Hepatocyte (in vitro differentiated cells): ENCODE measurements around the gene CST7. TPM values are rescaled to one million over a fixed set of nuclear protein-coding genes. Genes with fewer than 3 reads are reported as not detected.

Source experiments
- DNase-seq: peaks from one replicate; pipeline ENCODE4 v3.0.0-alpha.2; 2016; ENCODE audit warnings: low spot score
- H2AFZ ChIP-seq: fragments of 200-600 bp; sonication (generic); 2 replicates; pipeline ENCODE4 v1.6.0; 2016; ENCODE audit warnings: antibody characterized with exemption, mild to moderate bottlenecking
- H3K27ac ChIP-seq: fragments of 200-600 bp; sonication (generic); 2 replicates; pipeline ENCODE4 v1.5.1; 2016; ENCODE audit warnings: mild to moderate bottlenecking
- H3K27me3 ChIP-seq: fragments of 200-600 bp; sonication (generic); 2 replicates; pipeline ENCODE4 v1.6.1; 2016
- H3K36me3 ChIP-seq: fragments of 200-600 bp; sonication (generic); replicated peaks from 2 replicates; pipeline ENCODE4 v1.5.1; 2016; ENCODE audit warnings: low read depth; ENCODE audit not compliant: insufficient read depth
- H3K4me1 ChIP-seq: fragments of 200-600 bp; sonication (generic); 2 replicates; pipeline ENCODE4 v1.5.1; 2016; ENCODE audit warnings: mild to moderate bottlenecking, moderate library complexity; ENCODE audit not compliant: insufficient read depth
- H3K4me2 ChIP-seq: fragments of 200-600 bp; sonication (generic); 2 replicates; pipeline ENCODE4 v1.6.0; 2016
- H3K4me3 ChIP-seq: fragments of 200-600 bp; sonication (generic); 2 replicates; pipeline ENCODE4 v1.5.1; 2016; ENCODE audit warnings: mild to moderate bottlenecking
- H3K79me2 ChIP-seq: fragments of 200-600 bp; sonication (generic); 2 replicates; pipeline ENCODE4 v1.6.0; 2017; ENCODE audit warnings: mild to moderate bottlenecking
- H3K9me2 ChIP-seq: fragments of 200-600 bp; sonication (generic); replicated peaks from 2 replicates; pipeline ENCODE4 v1.6.0; 2017; ENCODE audit warnings: mild to moderate bottlenecking; ENCODE audit not compliant: insufficient read depth
- H3K9me3 ChIP-seq: fragments of 200-600 bp; sonication (generic); 2 replicates; pipeline ENCODE4 v1.5.1; 2016; ENCODE audit warnings: low read depth, mild to moderate bottlenecking
- H4K20me1 ChIP-seq: fragments of 200-600 bp; sonication (generic); 2 replicates; pipeline ENCODE4 v1.6.0; 2016; ENCODE audit warnings: mild to moderate bottlenecking; ENCODE audit not compliant: insufficient read depth, poor library complexity, severe bottlenecking
- EZH2 ChIP-seq: fragments of 200-600 bp; sonication (generic); IDR thresholded peaks from 2 replicates; pipeline ENCODE4 v1.6.1; 2016; ENCODE audit warnings: antibody characterized with exemption, mild to moderate bottlenecking, borderline replicate concordance
- EZH2phosphoT487 ChIP-seq: fragments of 200-600 bp; sonication (generic); IDR thresholded peaks from one replicate; pipeline ENCODE4 v1.6.1; 2018; ENCODE audit warnings: antibody characterized with exemption, mild to moderate bottlenecking, low read depth, moderate library complexity; ENCODE audit not compliant: unreplicated experiment, severe bottlenecking
- WGBS: methylation state at CpG from one replicate; pipeline ENCODE4 v1.1.6; 2016; ENCODE audit warnings: low lambda C conversion rate; ENCODE audit errors: missing lambda C conversion rate; 5-methylcytosine and 5-hydroxymethylcytosine counted together
- polyA plus RNA-seq: library from polyadenylated mRNA; unstranded; fragments of >200 nt; fragmentation: Nextera tagmentation; extraction: Ambion mirVana; gene quantifications from 2 replicates; pipeline ENCODE4 v1.2.1, GENCODE V29; 2016
- total RNA-seq: library from RNA; depleted of rRNA; stranded (reverse); fragments of >200 nt; gene quantifications from 2 replicates; pipeline ENCODE4 v1.2.3, GENCODE V29; 2014
- TF ChIP-seq, protein P1 (sequence below): fragments of 200-600 bp; sonication (generic); IDR thresholded peaks from 2 replicates; pipeline ENCODE4 v1.5.1; 2016; ENCODE audit warnings: antibody characterized with exemption, mild to moderate bottlenecking; ENCODE audit not compliant: poor library complexity

The CST7 gene
- total and polyA plus RNA-seq, 2 experiments from 2014 or later: not detected

DNA sequence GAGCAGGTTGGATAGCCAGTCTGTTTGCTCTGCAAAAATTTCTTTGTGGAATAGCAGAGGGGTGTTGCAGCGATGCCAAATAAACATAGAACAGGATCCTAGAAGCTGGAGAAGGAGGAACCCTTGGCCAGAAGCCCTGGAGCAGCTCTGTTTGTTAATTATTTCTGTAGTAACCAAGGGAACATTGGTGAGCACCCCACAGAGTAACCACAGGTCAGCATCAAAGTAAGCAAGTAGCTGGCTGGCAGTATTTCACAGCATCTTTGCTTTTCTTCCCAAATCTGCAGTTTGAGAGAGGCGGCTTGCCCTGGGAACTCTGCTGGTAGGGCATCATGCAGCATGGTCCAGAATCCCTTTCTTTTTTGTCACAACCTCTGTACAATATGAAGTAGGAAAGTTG lies 56.2 kb downstream of the CST7 start:
- 92% methylated on average over 2 of the region's 2 CpGs for WGBS
- TF ChIP-seq, protein P1, sequence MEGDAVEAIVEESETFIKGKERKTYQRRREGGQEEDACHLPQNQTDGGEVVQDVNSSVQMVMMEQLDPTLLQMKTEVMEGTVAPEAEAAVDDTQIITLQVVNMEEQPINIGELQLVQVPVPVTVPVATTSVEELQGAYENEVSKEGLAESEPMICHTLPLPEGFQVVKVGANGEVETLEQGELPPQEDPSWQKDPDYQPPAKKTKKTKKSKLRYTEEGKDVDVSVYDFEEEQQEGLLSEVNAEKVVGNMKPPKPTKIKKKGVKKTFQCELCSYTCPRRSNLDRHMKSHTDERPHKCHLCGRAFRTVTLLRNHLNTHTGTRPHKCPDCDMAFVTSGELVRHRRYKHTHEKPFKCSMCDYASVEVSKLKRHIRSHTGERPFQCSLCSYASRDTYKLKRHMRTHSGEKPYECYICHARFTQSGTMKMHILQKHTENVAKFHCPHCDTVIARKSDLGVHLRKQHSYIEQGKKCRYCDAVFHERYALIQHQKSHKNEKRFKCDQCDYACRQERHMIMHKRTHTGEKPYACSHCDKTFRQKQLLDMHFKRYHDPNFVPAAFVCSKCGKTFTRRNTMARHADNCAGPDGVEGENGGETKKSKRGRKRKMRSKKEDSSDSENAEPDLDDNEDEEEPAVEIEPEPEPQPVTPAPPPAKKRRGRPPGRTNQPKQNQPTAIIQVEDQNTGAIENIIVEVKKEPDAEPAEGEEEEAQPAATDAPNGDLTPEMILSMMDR: no peak
- no peak for TF ChIP-seq EZH2
- TF ChIP-seq EZH2phosphoT487: no peak
- H3K9me2 ChIP-seq: no peaks in the 10 kb centered on the region
- H3K4me2 ChIP-seq: no peak overlapping the region
- no peak overlapping the region for H3K4me3 ChIP-seq
- no peaks in the 10 kb centered on the region for H4K20me1 ChIP-seq
- H3K27ac ChIP-seq: no peak overlapping the region
- H3K4me1 ChIP-seq: no peaks in the 10 kb centered on the region
- no peak for DNase-seq
- no peak overlapping the region for H2AFZ ChIP-seq
- no peaks in the 10 kb centered on the region for H3K79me2 ChIP-seq
- no peaks in the 10 kb centered on the region for H3K9me3 ChIP-seq
- no peaks in the 10 kb centered on the region for H3K36me3 ChIP-seq
- no peaks in the 10 kb centered on the region for H3K27me3 ChIP-seq

- Histone ChIP-seq H3K9me2 (no peaks in the 10 kb centered on the region), H3K4me1 (no peaks in the 10 kb centered on the region), H3K4me3 (no peak overlapping the region), H3K4me2 (no peak overlapping the region), H3K27me3 (no peaks in the 10 kb centered on the region), H3K36me3 (no peaks in the 10 kb centered on the region), H3K79me2 (no peaks in the 10 kb centered on the region), H2AFZ (no peak overlapping the region), H3K9me3 (no peaks in the 10 kb centered on the region), H3K27ac (no peak overlapping the region), H4K20me1 (no peaks in the 10 kb centered on the region)
- TF ChIP-seq EZH2phosphoT487 (no peak), EZH2 (no peak)
- TF ChIP-seq, protein P1: no peak
- no peak for DNase-seq
- 91% methylated on average over 8 of the region's 8 CpGs for WGBS
Measured at GRCh38 chr20:25005661-25006060, 56.6 kb downstream of the CST7 start.

- DNase-seq: no peak
- no peaks in the 10 kb centered on the region for H3K36me3 ChIP-seq
Measured at GRCh38 chr20:25006431-25007167, 57.5 kb downstream of the CST7 start.

More at GRCh38 chr20:25006431-25007167, 57.5 kb downstream of the CST7 start:
- no peaks in the 10 kb centered on the region for H4K20me1 ChIP-seq
- H3K27me3 ChIP-seq: no peaks in the 10 kb centered on the region
- no peaks in the 10 kb centered on the region for H3K79me2 ChIP-seq
- H3K27ac ChIP-seq: no peak overlapping the region
- H3K9me3 ChIP-seq: no peaks in the 10 kb centered on the region
- no peaks in the 10 kb centered on the region for H3K9me2 ChIP-seq
- WGBS: 80% methylated on average over 12 of the region's 12 CpGs
- no peaks in the 10 kb centered on the region for H3K4me1 ChIP-seq
- H3K4me3 ChIP-seq: no peak overlapping the region
- no peak overlapping the region for H3K4me2 ChIP-seq
- TF ChIP-seq EZH2 (no peak), EZH2phosphoT487 (no peak)
- TF ChIP-seq, protein P1: no peak
- no peak overlapping the region for H2AFZ ChIP-seq
